Left lung (tissue), 10 donors: ENCODE results near the gene CCDC188. TPM values are rescaled to one million over a fixed set of nuclear protein-coding genes. Genes with fewer than 3 reads are reported as not detected.

Experiments used
- ATAC-seq: fragments of 200-7000 bp; cut with Tn5 transposase; one replicate; pipeline ENCODE4 v1.9.1; 2020; ENCODE audit warnings: moderate library complexity
- DNase-seq, 4 donors: peaks; one replicate each; pipeline ENCODE4 v3.0.0-alpha.2; 2013 to 2020
- H3K27ac ChIP-seq, 2 donors: fragments of 200-600 bp; sonication (generic) in 1 of 2; one replicate each; pipeline versions ENCODE4 v1.5.0 to v1.8.0; 2020 to 2021
- H3K27me3 ChIP-seq, 2 donors: fragments of 200-600 bp; sonication (generic) in 1 of 2; one replicate each; pipeline versions ENCODE4 v1.5.0 to v1.8.0; 2020 to 2021
- H3K36me3 ChIP-seq, 2 donors: fragments of 200-600 bp; sonication (generic) in 1 of 2; one replicate each; pipeline versions ENCODE4 v1.5.0 to v1.8.0; 2020 to 2021
- H3K4me1 ChIP-seq, 2 donors: fragments of 200-600 bp; one replicate each; pipeline ENCODE4 v1.8.0; 2021
- H3K4me3 ChIP-seq, 2 donors: fragments of 200-600 bp; sonication (generic) in 1 of 2; one replicate each; pipeline versions ENCODE4 v1.5.0 to v1.8.0; 2020 to 2021; ENCODE audit warnings: mild to moderate bottlenecking in 1 of 2
- H3K9me3 ChIP-seq, 2 donors: fragments of 200-600 bp; sonication (generic) in 1 of 2; one replicate each; pipeline versions ENCODE4 v1.5.0 to v1.8.0; 2020 to 2021
- intact Hi-C, 2 donors: fragments of 100-400 bp; cut with DNase I; formaldehyde crosslinking; loops; one replicate each; pipeline versions ENCODE4 v1.11.2 to v1.14.2; 2022
- polyA plus RNA-seq, 6 donors: library from polyadenylated mRNA; unstranded; fragments of 120-200 nt; gene quantifications; one replicate each; pipeline ENCODE4 v1.2.1, GENCODE V29; 2013; ENCODE audit not compliant: insufficient read length in 6 of 6
- total RNA-seq, 2 donors: library from RNA; stranded (reverse); fragmentation: NEBNext Ultra II Directional; extraction: Animal tissue kit (Norgen Biotek cat#: 25700); gene quantifications; one replicate each; pipeline ENCODE4 v1.2.1, GENCODE V29; 2021
- TF ChIP-seq, protein P1 (sequence below), 2 donors: fragments of 200-600 bp; sonication (generic) in 1 of 2; IDR thresholded peaks; one replicate each; pipeline versions ENCODE4 v1.5.0 to v1.8.0; 2021; ENCODE audit warnings: antibody characterized with exemption in 2 of 2
- donor health status: DM: no; HTN: yes; CAD: no.
- donor health status: DM: no; HTN: no; CAD: no.

Gene CCDC188
- total and polyA plus RNA-seq, 8 donors, result 1.1 to 3.9 (median 1.7) TPM

- H3K4me1 ChIP-seq, result no peaks in the 10 kb centered on the region
- DNase-seq (no peak), ATAC-seq (peak; percentile 12)
- H3K27ac ChIP-seq, result no peak overlapping the region
- H3K27me3 ChIP-seq, result no peaks in the 10 kb centered on the region
- TF ChIP-seq, protein P1, sequence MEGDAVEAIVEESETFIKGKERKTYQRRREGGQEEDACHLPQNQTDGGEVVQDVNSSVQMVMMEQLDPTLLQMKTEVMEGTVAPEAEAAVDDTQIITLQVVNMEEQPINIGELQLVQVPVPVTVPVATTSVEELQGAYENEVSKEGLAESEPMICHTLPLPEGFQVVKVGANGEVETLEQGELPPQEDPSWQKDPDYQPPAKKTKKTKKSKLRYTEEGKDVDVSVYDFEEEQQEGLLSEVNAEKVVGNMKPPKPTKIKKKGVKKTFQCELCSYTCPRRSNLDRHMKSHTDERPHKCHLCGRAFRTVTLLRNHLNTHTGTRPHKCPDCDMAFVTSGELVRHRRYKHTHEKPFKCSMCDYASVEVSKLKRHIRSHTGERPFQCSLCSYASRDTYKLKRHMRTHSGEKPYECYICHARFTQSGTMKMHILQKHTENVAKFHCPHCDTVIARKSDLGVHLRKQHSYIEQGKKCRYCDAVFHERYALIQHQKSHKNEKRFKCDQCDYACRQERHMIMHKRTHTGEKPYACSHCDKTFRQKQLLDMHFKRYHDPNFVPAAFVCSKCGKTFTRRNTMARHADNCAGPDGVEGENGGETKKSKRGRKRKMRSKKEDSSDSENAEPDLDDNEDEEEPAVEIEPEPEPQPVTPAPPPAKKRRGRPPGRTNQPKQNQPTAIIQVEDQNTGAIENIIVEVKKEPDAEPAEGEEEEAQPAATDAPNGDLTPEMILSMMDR (IDR thresholded peaks at IDR 0.05), result no peak
- intact Hi-C loops, result no loop called here
- peaks cover 0 to 45% of the 10 kb centered on the region in 2 donors for H3K36me3 ChIP-seq
- no peaks in the 10 kb centered on the region for H3K9me3 ChIP-seq
- no peak overlapping the region for H3K4me3 ChIP-seq
Measured at GRCh38 chr22:20145206-20145831, 5.5 kb downstream of the CCDC188 start.

DNA sequence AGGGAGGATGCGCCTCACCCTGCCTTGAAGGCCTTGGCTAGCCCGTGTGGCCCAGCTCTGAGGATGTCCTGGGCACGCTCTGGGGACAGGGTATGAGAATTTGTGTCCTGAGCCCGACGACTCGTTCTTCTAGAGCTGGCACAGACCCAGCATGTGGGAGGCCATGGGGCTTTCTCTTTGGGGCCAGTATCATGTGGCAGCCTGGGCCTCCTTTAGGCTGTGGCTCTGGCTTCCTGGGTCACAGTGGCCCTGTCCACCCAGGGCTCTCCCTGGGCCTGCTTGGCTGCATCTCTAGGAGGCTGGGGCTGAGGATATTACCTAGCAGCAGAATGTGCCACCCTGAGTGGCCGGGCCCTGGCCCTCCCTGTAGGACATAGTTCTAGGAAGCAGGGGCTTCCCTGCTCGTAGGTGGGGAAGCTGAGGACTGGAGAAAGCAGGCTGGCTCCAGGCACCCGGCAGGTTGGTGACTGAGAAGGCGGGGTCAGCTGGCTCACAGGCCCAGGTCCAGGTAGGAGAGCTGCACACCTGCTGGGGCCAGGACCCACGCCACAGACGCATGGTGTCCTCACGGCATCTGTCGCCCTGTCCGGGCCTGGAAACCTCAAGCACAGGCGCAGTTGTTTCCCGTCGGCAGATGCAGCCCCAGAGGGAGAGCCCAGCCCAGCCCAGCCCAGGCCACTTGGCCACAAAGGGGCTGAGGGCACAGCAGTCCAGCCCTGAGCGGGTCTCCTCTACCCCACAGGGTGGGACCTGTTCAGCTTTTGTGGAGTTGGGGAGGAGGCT is 6.8 kb downstream of the CCDC188 start:
- H3K27me3 ChIP-seq, result no peaks in the 10 kb centered on the region
- intact Hi-C loops, result no loop called here
- H3K9me3 ChIP-seq, result no peaks in the 10 kb centered on the region
- ATAC-seq, result no peak
- no peaks in the 10 kb centered on the region for H3K4me1 ChIP-seq
- H3K4me3 ChIP-seq, result no peak overlapping the region
- no peak for DNase-seq
- TF ChIP-seq, protein P1 (IDR thresholded peaks at IDR 0.05), result no peak
- no peak overlapping the region for H3K27ac ChIP-seq
- peaks cover 0 to 57% of the 10 kb centered on the region in 2 donors for H3K36me3 ChIP-seq

DNA sequence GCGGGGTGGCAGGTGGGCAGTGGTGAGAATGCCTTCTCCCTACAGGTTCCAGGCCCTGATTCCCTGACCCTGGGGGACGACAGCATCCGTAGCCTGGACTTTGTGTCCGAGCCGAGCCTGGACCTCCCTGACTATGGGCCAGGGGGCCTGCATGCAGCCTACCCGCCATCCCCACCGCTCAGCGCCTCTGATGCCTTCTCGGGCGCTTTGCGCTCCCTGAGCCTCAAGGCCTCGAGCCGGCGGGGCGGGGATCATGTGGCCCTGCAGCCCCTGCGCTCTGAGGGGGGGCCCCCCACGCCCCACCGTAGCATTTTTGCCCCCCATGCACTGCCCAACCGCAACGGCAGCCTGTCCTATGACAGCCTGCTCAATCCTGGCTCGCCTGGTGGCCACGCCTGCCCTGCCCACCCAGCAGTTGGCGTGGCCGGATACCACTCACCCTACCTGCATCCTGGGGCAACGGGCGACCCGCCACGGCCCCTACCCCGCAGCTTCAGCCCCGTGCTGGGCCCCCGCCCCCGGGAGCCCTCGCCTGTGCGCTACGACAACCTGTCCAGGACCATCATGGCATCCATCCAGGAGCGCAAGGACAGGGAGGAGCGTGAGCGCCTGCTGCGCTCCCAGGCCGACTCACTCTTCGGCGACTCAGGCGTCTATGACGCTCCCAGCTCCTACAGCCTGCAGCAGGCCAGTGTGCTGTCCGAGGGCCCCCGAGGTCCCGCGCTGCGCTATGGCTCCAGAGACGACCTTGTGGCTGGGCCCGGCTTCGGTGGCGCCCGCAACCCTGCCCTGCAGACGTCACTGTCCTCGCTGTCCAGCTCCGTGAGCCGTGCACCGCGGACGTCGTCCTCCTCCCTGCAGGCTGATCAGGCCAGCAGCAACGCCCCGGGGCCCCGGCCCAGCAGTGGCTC is 7.9 kb downstream of the CCDC188 start:
- ATAC-seq, result no peak
- no peak overlapping the region for H3K4me3 ChIP-seq
- no peaks in the 10 kb centered on the region for H3K9me3 ChIP-seq
- H3K36me3 ChIP-seq, result peaks cover 0 to 57% of the 10 kb centered on the region in 2 donors
- intact Hi-C loops, result no loop called here
- H3K27ac ChIP-seq, result no peak overlapping the region
- peak in 1 of 4 donors; percentile 71 for DNase-seq
- no peaks in the 10 kb centered on the region for H3K27me3 ChIP-seq
- H3K4me1 ChIP-seq, result peaks cover under 1 to 3% of the 10 kb centered on the region in 2 donors
- TF ChIP-seq, protein P1 (IDR thresholded peaks at IDR 0.05), result no peak

DNA sequence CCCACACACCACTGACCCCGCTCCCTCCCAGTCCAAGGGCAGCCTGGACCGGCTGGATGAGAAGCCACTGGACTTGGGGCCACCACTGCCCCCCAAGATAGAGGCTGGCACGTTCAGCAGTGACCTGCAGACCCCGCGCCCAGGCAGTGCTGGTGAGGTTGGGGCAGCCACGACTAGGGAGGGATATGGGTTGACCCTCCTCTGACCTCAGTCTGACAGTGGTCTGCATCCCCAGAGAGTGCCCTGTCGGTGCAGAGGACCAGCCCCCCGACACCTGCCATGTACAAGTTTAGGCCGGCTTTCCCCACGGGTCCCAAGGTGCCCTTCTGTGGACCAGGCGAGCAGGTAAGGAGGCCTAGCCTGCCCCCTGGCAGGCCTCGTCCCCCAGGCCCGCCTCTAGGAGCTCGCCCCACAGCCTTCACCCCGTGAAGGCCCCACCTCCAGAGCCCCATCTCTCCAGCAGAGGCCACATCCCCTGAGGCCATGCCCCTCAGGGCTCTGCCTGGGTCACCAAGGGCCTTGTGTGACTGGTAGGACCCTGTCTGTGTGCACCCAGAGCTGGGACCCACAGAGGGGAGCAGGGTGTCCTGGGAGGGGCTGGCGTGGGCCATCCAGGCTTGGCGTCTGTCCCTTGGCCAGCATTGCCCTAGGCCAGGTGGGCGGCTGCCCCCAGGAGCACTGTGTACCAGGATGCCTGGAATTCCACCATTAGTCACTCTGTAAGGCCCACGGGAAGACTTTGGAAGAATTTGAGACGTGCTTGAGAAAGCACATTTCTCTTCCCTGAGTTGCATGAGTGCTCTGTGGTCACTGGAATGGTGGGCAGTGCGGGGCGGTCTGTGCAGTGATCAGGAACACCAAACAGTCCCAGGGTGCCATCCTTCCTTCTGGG is 9.4 kb downstream of the CCDC188 start:
- Histone ChIP-seq H3K27me3 (no peaks in the 10 kb centered on the region), H3K27ac (no peak overlapping the region), H3K36me3 (peaks cover 0 to 57% of the 10 kb centered on the region in 2 donors), H3K4me3 (no peak overlapping the region), H3K9me3 (no peaks in the 10 kb centered on the region), H3K4me1 (peaks cover 10 to 17% of the 10 kb centered on the region in 2 donors)
- TF ChIP-seq, protein P1 (IDR thresholded peaks at IDR 0.05), result no peak
- no peak for ATAC-seq
- intact Hi-C loops, result no loop called here
- peak in 1 of 4 donors; percentile 64 for DNase-seq
